ENCODE results near the gene PTDSS2.
"Not testable (repeated sequence)": the region's sequence is repeated elsewhere in the genome, so short reads cannot be mapped to it uniquely, and the experiment has no call there.

The PTDSS2 gene

DNA sequence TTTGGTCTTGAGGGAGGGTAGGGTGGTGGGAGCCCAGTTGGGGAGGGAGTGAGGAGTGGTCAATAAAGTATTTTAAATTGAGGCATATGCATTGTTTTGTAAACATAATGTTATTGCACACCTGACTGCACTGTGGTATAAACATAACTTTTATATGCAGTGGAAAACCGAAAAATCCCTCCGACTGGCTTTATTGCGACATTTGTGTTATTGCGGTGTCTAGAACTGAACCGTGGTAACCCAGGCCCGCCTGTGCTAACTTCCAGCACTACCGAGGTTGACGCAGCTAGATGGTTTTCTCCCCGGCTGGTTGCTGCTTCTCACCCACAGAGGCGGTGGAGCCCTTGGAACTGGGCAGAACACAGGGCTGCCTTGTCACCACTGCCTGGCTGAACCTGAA lies 64.5 kb downstream of the PTDSS2 start:
- Histone ChIP-seq H3K79me2 (ENCODE audit: low read length) (no peaks in the 10 kb centered on the region), H4K20me1 (ENCODE audit: insufficient read depth, low read length) (no peaks in the 10 kb centered on the region), H3K27me3 (replicated peaks; ENCODE audit: insufficient read depth, low read length) (no peaks in the 10 kb centered on the region), H3K4me1 (ENCODE audit: low read length) (no peaks in the 10 kb centered on the region), H3K9me3 (replicated peaks; ENCODE audit: insufficient read depth, low read length) (no peaks in the 10 kb centered on the region), H3F3A (ENCODE audit: insufficient read depth, low read length) (no peaks in the 10 kb centered on the region), H3K9ac (ENCODE audit: low read length) (no peak overlapping the region), H2AFZ (ENCODE audit: low read length) (no peak overlapping the region), H3K9me2 (replicated peaks; ENCODE audit: insufficient read depth, low read length) (no peaks in the 10 kb centered on the region), H3K27ac (ENCODE audit: low read length) (no peak overlapping the region), H3K4me2 (ENCODE audit: low read depth, low read length) (no peak overlapping the region), H3K4me3 (ENCODE audit: low read length) (no peak overlapping the region), H3K36me3 (replicated peaks; ENCODE audit: insufficient read depth, low read length) (no peaks in the 10 kb centered on the region)
- no peak for DNase-seq
- TF ChIP-seq EZH2phosphoT487 (IDR thresholded peaks at IDR 0.05; ENCODE audit: low read length) = no peak
- TF ChIP-seq EZH2 (optimal IDR thresholded peaks at IDR 0.05; ENCODE audit: low read depth, low read length) = no peak
- TF ChIP-seq, protein P1, sequence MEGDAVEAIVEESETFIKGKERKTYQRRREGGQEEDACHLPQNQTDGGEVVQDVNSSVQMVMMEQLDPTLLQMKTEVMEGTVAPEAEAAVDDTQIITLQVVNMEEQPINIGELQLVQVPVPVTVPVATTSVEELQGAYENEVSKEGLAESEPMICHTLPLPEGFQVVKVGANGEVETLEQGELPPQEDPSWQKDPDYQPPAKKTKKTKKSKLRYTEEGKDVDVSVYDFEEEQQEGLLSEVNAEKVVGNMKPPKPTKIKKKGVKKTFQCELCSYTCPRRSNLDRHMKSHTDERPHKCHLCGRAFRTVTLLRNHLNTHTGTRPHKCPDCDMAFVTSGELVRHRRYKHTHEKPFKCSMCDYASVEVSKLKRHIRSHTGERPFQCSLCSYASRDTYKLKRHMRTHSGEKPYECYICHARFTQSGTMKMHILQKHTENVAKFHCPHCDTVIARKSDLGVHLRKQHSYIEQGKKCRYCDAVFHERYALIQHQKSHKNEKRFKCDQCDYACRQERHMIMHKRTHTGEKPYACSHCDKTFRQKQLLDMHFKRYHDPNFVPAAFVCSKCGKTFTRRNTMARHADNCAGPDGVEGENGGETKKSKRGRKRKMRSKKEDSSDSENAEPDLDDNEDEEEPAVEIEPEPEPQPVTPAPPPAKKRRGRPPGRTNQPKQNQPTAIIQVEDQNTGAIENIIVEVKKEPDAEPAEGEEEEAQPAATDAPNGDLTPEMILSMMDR (IDR thresholded peaks at IDR 0.05; ENCODE audit: low read length) = no peak

DNA sequence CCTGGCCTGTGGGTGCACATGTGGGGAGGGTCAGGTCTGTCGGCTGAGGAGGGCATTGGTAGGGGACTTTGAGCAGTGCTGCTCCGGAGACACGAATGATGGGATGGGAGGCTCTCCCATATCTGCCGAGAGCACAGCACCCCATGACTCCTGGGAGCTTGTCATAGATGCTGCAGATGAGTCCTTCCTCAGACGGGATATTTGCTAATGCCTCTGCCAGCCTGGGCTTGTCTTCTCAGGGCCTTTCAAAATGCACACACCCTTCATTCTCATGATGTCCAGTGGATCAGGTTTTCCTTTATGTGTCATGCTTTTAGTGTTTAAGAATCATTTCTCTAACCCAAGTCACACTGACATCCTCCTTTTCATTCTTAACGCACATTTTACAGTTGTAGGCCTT lies 65.1 kb downstream of the PTDSS2 start:
- H3K79me2 ChIP-seq (ENCODE audit: low read length) = no peaks in the 10 kb centered on the region
- H3K27me3 ChIP-seq (replicated peaks; ENCODE audit: insufficient read depth, low read length) = no peaks in the 10 kb centered on the region
- TF ChIP-seq EZH2 (optimal IDR thresholded peaks at IDR 0.05; ENCODE audit: low read depth, low read length) (no peak), EZH2phosphoT487 (IDR thresholded peaks at IDR 0.05; ENCODE audit: low read length) (no peak)
- TF ChIP-seq, protein P1 (IDR thresholded peaks at IDR 0.05; ENCODE audit: low read length) = no peak
- no peak overlapping the region for H3K9ac ChIP-seq (ENCODE audit: low read length)
- H2AFZ ChIP-seq (ENCODE audit: low read length) = no peak overlapping the region
- H3K4me3 ChIP-seq (ENCODE audit: low read length) = no peak overlapping the region
- no peaks in the 10 kb centered on the region for H3K9me3 ChIP-seq (replicated peaks; ENCODE audit: insufficient read depth, low read length)
- no peaks in the 10 kb centered on the region for H3F3A ChIP-seq (ENCODE audit: insufficient read depth, low read length)
- no peak for DNase-seq
- no peak overlapping the region for H3K4me2 ChIP-seq (ENCODE audit: low read depth, low read length)
- H3K9me2 ChIP-seq (replicated peaks; ENCODE audit: insufficient read depth, low read length) = no peaks in the 10 kb centered on the region
- H3K36me3 ChIP-seq (replicated peaks; ENCODE audit: insufficient read depth, low read length) = no peaks in the 10 kb centered on the region
- H4K20me1 ChIP-seq (ENCODE audit: insufficient read depth, low read length) = no peaks in the 10 kb centered on the region
- no peak overlapping the region for H3K27ac ChIP-seq (ENCODE audit: low read length)
- no peaks in the 10 kb centered on the region for H3K4me1 ChIP-seq (ENCODE audit: low read length)

DNA sequence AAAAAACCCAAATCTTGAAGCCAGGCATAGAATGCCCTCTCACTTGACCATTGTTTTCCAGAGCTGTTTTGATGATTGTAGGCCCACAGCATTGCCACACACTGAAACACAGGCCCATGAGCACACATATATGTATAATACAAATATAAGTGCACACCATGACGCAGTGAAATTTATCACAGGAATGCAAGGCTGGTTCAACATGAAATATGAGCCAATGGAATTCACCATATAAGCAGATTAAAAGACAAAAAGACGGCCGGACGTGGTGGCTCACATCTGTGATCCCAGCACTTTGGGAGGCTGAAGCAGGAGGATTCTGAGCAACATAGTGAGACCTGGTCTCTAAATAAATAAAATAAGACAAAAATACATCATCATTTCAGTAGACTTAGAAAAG lies 66.3 kb downstream of the PTDSS2 start:
- DNase-seq = no peak
- TF ChIP-seq EZH2phosphoT487 (IDR thresholded peaks at IDR 0.05; ENCODE audit: low read length) = no peak
- no peak overlapping the region for H3K9ac ChIP-seq (ENCODE audit: low read length)
- H3K79me2 ChIP-seq (ENCODE audit: low read length) = no peaks in the 10 kb centered on the region
- H4K20me1 ChIP-seq (ENCODE audit: insufficient read depth, low read length) = no peaks in the 10 kb centered on the region
- H3K9me2 ChIP-seq (replicated peaks; ENCODE audit: insufficient read depth, low read length) = no peaks in the 10 kb centered on the region
- H3K4me2 ChIP-seq (ENCODE audit: low read depth, low read length) = no peak overlapping the region
- no peaks in the 10 kb centered on the region for H3F3A ChIP-seq (ENCODE audit: insufficient read depth, low read length)
- H3K27me3 ChIP-seq (replicated peaks; ENCODE audit: insufficient read depth, low read length) = no peaks in the 10 kb centered on the region
- H3K4me1 ChIP-seq (ENCODE audit: low read length) = no peaks in the 10 kb centered on the region
- no peak overlapping the region for H3K27ac ChIP-seq (ENCODE audit: low read length)
- H3K4me3 ChIP-seq (ENCODE audit: low read length) = no peak overlapping the region
- H3K9me3 ChIP-seq (replicated peaks; ENCODE audit: insufficient read depth, low read length) = no peaks in the 10 kb centered on the region
- H3K36me3 ChIP-seq (replicated peaks; ENCODE audit: insufficient read depth, low read length) = no peaks in the 10 kb centered on the region
- no peak overlapping the region for H2AFZ ChIP-seq (ENCODE audit: low read length)

GRCh38 chr11:516918-517685 lies 67.0 kb downstream of the PTDSS2 start:
- not testable (repeated sequence) for H3F3A ChIP-seq (ENCODE audit: insufficient read depth, low read length); H3K27ac ChIP-seq (ENCODE audit: low read length); H3K27me3 ChIP-seq (replicated peaks; ENCODE audit: insufficient read depth, low read length); H3K9ac ChIP-seq (ENCODE audit: low read length); DNase-seq; H3K4me2 ChIP-seq (ENCODE audit: low read depth, low read length); H3K4me1 ChIP-seq (ENCODE audit: low read length); H3K36me3 ChIP-seq (replicated peaks; ENCODE audit: insufficient read depth, low read length); H3K9me3 ChIP-seq (replicated peaks; ENCODE audit: insufficient read depth, low read length); H3K4me3 ChIP-seq (ENCODE audit: low read length); H3K9me2 ChIP-seq (replicated peaks; ENCODE audit: insufficient read depth, low read length); H2AFZ ChIP-seq (ENCODE audit: low read length); H4K20me1 ChIP-seq (ENCODE audit: insufficient read depth, low read length); H3K79me2 ChIP-seq (ENCODE audit: low read length)
